SJCRH30 (cell line): Measurements from ENCODE around the gene MCM8. TPM values are rescaled to one million over a fixed set of nuclear protein-coding genes. Genes with fewer than 3 reads are reported as not detected.

Source experiments
- DNase-seq, 2 experiments: peaks; one replicate each; pipeline ENCODE4 v3.0.0-alpha.2; 2015 to 2020
- H3K27ac ChIP-seq: fragments of 250-450 bp; sonication (Bioruptor Pico); 2 replicates; pipeline ENCODE4 v1.5.1; 2020; ENCODE audit warnings: mild to moderate bottlenecking, moderate library complexity
- H3K27me3 ChIP-seq: fragments of 250-450 bp; sonication (Bioruptor Pico); 2 replicates; pipeline ENCODE4 v1.5.1; 2020; ENCODE audit warnings: mild to moderate bottlenecking, moderate library complexity
- H3K36me3 ChIP-seq: fragments of 250-450 bp; sonication (Bioruptor Pico); 2 replicates; pipeline ENCODE4 v1.5.1; 2020; ENCODE audit warnings: mild to moderate bottlenecking, moderate library complexity
- H3K4me1 ChIP-seq: fragments of 250-450 bp; sonication (Bioruptor Pico); 2 replicates; pipeline ENCODE4 v1.5.1; 2020; ENCODE audit warnings: mild to moderate bottlenecking, moderate library complexity
- H3K4me3 ChIP-seq: fragments of 250-450 bp; sonication (Bioruptor Pico); 2 replicates; pipeline ENCODE4 v1.5.1; 2020; ENCODE audit warnings: mild to moderate bottlenecking, moderate library complexity
- H3K9me3 ChIP-seq: fragments of 250-450 bp; sonication (Bioruptor Pico); replicated peaks from 2 replicates; pipeline ENCODE4 v1.5.1; 2020; ENCODE audit warnings: mild to moderate bottlenecking, moderate library complexity
- total RNA-seq: library from RNA; depleted of rRNA; stranded (reverse); fragments of >200 nt; shearing (Covaris generic); gene quantifications from 2 replicates; pipeline ENCODE4 v1.2.3, GENCODE V29; 2014; rRNA removed

The MCM8 gene
- total RNA-seq, result 54.7 and 61.2 TPM in 2 replicates

DNA sequence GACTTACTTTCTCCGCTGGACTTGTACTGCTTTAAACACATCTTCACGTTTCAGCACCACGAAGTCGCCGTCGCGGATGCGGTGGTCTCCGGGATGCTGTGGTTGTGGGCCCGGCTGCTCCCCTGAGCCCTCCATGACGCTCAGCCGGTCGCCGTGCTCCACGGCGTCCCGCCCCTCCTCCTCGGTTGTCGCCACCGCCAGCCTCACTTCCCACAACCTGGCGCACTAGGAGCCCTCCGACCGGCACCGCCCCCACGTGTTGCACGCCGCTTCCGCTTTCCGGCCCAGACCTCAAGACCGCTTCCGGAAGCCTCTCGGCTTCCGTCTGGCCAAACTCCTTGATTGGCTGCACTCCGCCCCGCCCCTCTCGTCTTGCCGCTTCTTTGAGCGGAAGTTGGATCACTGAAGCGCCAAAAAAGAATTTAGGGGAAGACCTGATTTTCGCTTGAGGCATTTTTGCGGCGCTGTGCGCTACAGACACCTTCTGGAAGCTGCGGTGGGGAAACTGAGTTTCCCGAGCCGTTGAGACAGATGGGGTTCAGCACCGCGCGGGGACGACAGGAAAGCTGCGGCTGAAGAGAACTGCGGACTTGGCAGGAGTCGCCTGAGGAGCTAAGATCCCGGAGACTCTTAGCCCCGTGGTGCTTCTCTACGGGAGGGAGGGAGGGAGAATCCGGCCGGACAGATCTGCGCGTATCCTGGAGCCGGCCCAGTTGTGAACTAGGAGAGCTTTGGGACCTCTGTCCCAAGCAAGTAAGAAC, at the start of gene MCM8, which contains the start of gene TRMT6:
TSS of gene MCM8 (plus strand) at position 382 of the 761 bp plus-strand sequence. CDS start 1,364 bp downstream, outside the sequence.
TSS of gene TRMT6 (minus strand) at position 263 of the 761 bp plus-strand sequence. CDS start at position 135, 128 bp downstream.
- H3K4me1 ChIP-seq, result peaks cover 2% of the 10 kb centered on the region; the same call in 1 of the 2 replicates
- no peaks in the 10 kb centered on the region for H3K27me3 ChIP-seq
- H3K27ac ChIP-seq, result peak within 1 kb of the TSS; percentile 74
- peaks cover 42% of the 10 kb centered on the region for H3K36me3 ChIP-seq
- peak within 1 kb of the TSS; percentile 80 for H3K4me3 ChIP-seq
- no peaks in the 10 kb centered on the region for H3K9me3 ChIP-seq
- DNase-seq, result peak; percentile 98

DNA sequence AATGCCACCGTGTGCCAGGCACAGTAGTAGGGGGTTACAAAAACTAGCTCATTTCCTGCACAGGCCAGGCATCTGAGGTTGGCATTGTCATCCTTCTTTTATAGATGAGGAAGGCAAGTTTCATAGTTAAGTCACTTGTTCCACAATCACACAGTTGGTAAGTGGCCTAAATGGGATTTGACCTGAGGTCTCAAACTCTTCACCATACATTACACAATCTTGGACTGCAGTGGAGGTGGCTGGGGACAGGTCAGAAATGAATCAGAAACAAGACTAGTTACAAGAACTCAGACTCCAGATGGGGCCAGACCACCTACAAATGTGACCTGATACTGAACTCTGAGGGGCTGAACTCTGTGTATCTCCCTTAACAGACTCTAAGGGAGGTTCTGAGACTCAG, 49.5 kb upstream of the MCM8 start:
- no peaks in the 10 kb centered on the region for H3K4me1 ChIP-seq
- DNase-seq, result no peak
- no peaks in the 10 kb centered on the region for H3K9me3 ChIP-seq
- H3K27ac ChIP-seq, result no peak overlapping the region
- H3K27me3 ChIP-seq, result no peaks in the 10 kb centered on the region; the same call in 1 of the 2 replicates
- H3K36me3 ChIP-seq, result no peaks in the 10 kb centered on the region
- H3K4me3 ChIP-seq, result no peak overlapping the region

DNA sequence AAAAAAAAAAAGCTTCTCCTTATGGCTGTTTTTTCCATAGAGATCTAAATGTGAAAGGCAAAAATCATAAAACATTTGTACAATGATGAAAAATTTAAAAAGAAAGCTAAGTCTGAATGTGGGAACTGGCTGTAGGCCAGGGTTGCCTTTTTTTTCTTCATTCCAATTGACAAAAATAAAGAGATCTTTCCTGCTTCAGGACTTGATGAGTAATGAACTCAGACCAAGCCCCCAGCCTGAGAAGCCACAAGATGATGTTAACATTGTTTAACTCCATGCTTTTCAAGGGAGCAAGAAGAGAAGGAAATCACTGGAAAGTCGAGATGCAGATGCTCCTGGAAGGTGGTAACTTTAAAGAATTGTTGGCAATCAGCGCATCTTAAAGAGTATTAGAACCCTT, 41.5 kb upstream of the MCM8 start:
- H3K27ac ChIP-seq, result no peak overlapping the region
- H3K4me1 ChIP-seq, result no peaks in the 10 kb centered on the region
- peaks cover 3% of the 10 kb centered on the region; the same call in 1 of the 2 replicates for H3K27me3 ChIP-seq
- H3K9me3 ChIP-seq, result no peaks in the 10 kb centered on the region
- H3K36me3 ChIP-seq, result no peaks in the 10 kb centered on the region
- DNase-seq, result no peak
- no peak overlapping the region for H3K4me3 ChIP-seq

- Histone ChIP-seq H3K4me3 (no peak overlapping the region), H3K36me3 (no peaks in the 10 kb centered on the region), H3K27me3 (peaks cover 3% of the 10 kb centered on the region; the same call in 1 of the 2 replicates), H3K4me1 (no peaks in the 10 kb centered on the region), H3K27ac (no peak overlapping the region), H3K9me3 (no peaks in the 10 kb centered on the region)
- DNase-seq, result no peak
Observed at GRCh38 chr20:5910186-5910585, 40.3 kb upstream of the MCM8 start.

- no peaks in the 10 kb centered on the region for H3K9me3 ChIP-seq
- no peaks in the 10 kb centered on the region for H3K36me3 ChIP-seq
- no peak overlapping the region for H3K4me3 ChIP-seq
- H3K27ac ChIP-seq, result no peak overlapping the region
- no peaks in the 10 kb centered on the region for H3K4me1 ChIP-seq
- peaks cover 3% of the 10 kb centered on the region for H3K27me3 ChIP-seq
- no peak for DNase-seq
Observed at GRCh38 chr20:5913166-5913565, 37.3 kb upstream of the MCM8 start.

GRCh38 chr20:5914859-5915258, 35.6 kb upstream of the MCM8 start:
- H3K4me1 ChIP-seq, result peaks cover 8% of the 10 kb centered on the region; the same call in 1 of the 2 replicates
- no peak for DNase-seq
- H3K4me3 ChIP-seq, result no peak overlapping the region
- no peaks in the 10 kb centered on the region for H3K9me3 ChIP-seq
- no peak overlapping the region for H3K27ac ChIP-seq
- H3K36me3 ChIP-seq, result no peaks in the 10 kb centered on the region
- peaks cover 3% of the 10 kb centered on the region for H3K27me3 ChIP-seq

DNA sequence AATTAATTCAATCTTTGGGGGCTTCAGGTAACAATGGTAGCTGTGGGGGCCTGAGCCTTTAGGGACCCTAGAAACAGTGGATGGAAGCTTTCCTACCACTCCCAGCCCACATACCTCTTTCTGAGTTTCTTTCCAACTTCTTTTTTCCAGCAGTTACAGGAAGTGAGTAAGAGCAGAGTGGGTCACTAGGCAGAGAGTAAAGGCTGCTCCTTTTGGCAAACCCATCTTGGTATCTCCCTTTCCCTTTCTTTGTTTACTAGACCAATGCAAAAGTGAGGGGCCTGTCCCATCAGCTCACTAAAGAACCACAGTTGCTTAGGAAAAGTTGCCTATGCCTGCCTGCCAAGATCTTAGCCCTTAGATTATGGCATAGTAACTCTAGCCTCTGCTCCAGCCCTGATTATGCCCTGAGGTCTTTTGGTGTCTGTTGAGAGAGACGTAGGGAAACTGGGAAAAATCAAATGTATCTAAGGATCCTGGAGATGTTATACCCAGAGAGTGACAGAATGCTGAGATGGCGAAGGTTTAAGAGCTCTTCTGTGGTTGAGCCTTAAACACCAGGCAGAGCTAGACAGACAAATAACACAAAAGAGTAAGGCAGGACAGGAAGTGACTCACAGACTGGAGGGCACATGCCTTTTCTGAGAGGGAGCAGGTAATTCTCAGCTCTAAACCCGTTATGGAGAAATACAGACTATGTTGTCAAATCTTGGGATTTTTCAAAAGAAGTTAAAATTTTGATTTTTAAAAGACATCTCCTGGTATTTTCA, 31.4 kb upstream of the MCM8 start:
- peak in 1 of 2 experiments; percentile 39 for DNase-seq
- Histone ChIP-seq H3K36me3 (no peaks in the 10 kb centered on the region), H3K27me3 (peaks cover 4% of the 10 kb centered on the region; the same call in 1 of the 2 replicates), H3K9me3 (no peaks in the 10 kb centered on the region), H3K27ac (no peak overlapping the region), H3K4me1 (peaks cover 8% of the 10 kb centered on the region; the same call in 1 of the 2 replicates), H3K4me3 (no peak overlapping the region)

DNA sequence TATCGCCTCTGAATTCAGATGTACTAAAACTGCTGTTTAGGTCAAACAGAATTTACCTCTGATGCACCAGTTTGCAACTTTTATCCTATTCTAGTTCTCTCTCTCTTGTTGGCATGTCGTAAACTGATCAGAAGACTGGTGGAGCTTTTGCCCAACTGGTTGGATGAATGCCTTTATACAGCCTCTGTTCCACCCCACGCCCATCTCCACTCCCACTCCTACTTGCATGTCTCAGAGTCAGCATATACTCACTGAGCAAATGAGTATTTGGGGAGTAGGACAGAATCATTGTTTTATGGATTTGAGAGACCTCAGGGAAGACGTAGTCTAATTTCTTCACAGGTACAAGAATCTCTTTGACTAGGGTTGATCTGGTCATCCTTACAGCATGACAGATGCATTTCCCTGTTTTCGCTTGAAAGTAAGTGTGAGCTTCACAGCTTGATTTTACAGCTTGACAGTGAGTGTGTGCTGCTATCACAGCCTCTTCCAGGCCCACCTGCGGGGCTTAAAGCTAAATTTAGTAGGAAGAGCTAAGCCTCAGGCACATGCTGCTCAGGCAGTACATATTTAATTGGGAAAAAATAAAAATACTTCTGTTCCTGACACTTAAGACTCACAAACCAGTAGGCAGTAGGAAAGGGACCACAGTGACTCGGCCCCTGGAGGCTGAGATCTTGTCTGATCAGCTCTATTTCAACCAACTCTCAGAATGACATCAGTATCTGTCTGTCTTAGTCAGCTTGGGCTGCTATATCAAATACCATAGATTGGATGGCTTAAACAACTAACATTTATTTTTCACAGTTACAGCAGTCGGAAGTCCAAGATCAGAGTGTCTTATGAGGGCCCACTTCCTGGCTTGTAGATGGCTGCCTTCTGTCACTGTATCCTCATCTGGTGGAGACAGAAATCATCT, 30.6 kb upstream of the MCM8 start:
- H3K4me3 ChIP-seq, result no peak overlapping the region
- H3K27ac ChIP-seq, result no peak overlapping the region
- DNase-seq, result no peak
- H3K4me1 ChIP-seq, result peaks cover 8% of the 10 kb centered on the region; the same call in 1 of the 2 replicates
- no peaks in the 10 kb centered on the region for H3K9me3 ChIP-seq
- H3K27me3 ChIP-seq, result peaks cover 6% of the 10 kb centered on the region; the same call in 1 of the 2 replicates
- H3K36me3 ChIP-seq, result no peaks in the 10 kb centered on the region

GRCh38 chr20:5920581-5920980, 29.9 kb upstream of the MCM8 start:
- DNase-seq, result no peak
- no peaks in the 10 kb centered on the region for H3K9me3 ChIP-seq
- peaks cover 8% of the 10 kb centered on the region; the same call in 1 of the 2 replicates for H3K4me1 ChIP-seq
- H3K27ac ChIP-seq, result no peak overlapping the region
- H3K36me3 ChIP-seq, result no peaks in the 10 kb centered on the region
- peaks cover 8% of the 10 kb centered on the region; the same call in 1 of the 2 replicates for H3K27me3 ChIP-seq
- H3K4me3 ChIP-seq, result no peak overlapping the region

DNA sequence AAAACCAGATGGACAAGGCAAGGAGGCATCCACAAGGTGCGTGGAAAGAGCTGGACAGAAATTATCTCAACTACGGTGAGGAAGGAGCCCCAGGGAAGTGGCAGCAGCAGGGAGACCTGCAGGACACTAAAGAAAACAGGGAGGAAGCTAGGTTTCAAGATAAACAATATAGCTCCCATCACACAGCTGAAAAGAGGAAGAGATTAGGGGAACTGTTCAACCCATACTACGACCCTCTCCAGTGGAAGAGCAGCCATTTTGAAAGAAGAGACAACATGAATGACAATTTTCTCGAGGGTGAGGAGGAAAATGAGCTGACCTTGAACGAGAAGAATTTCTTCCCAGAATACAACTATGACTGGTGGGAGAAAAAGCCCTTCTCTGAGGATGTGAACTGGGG, 27.0 kb upstream of the MCM8 start:
- H3K36me3 ChIP-seq, result no peaks in the 10 kb centered on the region
- peaks cover 8% of the 10 kb centered on the region; the same call in 1 of the 2 replicates for H3K4me1 ChIP-seq
- H3K27me3 ChIP-seq, result 0 out of 2 replicates have a peak, but pooled peaks cover 8% of the 10 kb centered on the region
- no peak for DNase-seq
- H3K4me3 ChIP-seq, result no peak overlapping the region
- H3K27ac ChIP-seq, result no peak overlapping the region
- no peaks in the 10 kb centered on the region for H3K9me3 ChIP-seq

- no peak for DNase-seq
- H3K4me1 ChIP-seq, result no peaks in the 10 kb centered on the region
- H3K9me3 ChIP-seq, result no peaks in the 10 kb centered on the region
- H3K36me3 ChIP-seq, result no peaks in the 10 kb centered on the region
- no peak overlapping the region for H3K4me3 ChIP-seq
- H3K27ac ChIP-seq, result no peak overlapping the region
- 0 out of 2 replicates have a peak, but pooled peaks cover 8% of the 10 kb centered on the region for H3K27me3 ChIP-seq
Observed at GRCh38 chr20:5925551-5925950, 24.9 kb upstream of the MCM8 start.

GRCh38 chr20:5927749-5928462, 22.5 kb upstream of the MCM8 start:
- 0 out of 2 replicates have a peak, but pooled peaks cover 8% of the 10 kb centered on the region for H3K27me3 ChIP-seq

GRCh38 chr20:5928836-5929715, 21.4 kb upstream of the MCM8 start:
- H3K27ac ChIP-seq, result no peak overlapping the region
- H3K36me3 ChIP-seq, result no peaks in the 10 kb centered on the region
- DNase-seq, result no peak
- H3K27me3 ChIP-seq, result 0 out of 2 replicates have a peak, but pooled peaks cover 4% of the 10 kb centered on the region
- H3K4me3 ChIP-seq, result no peak overlapping the region
- H3K4me1 ChIP-seq, result no peaks in the 10 kb centered on the region
- no peaks in the 10 kb centered on the region for H3K9me3 ChIP-seq

More at GRCh38 chr20:5927749-5928462, 22.5 kb upstream of the MCM8 start:
- Histone ChIP-seq H3K36me3 (no peaks in the 10 kb centered on the region), H3K4me1 (no peaks in the 10 kb centered on the region), H3K9me3 (no peaks in the 10 kb centered on the region), H3K4me3 (no peak overlapping the region), H3K27ac (no peak overlapping the region)
- DNase-seq, result no peak
